ENCODE data around the gene BLM. TPM values are rescaled to one million over a fixed set of nuclear protein-coding genes. Genes with fewer than 3 reads are reported as not detected.

Gene BLM
- total and polyA plus RNA-seq, 2 of the 13 experiments (the other 11 are each of a cell fraction or from before 2014, with no cell fraction given), result 5.1 to 11.8 TPM

DNA sequence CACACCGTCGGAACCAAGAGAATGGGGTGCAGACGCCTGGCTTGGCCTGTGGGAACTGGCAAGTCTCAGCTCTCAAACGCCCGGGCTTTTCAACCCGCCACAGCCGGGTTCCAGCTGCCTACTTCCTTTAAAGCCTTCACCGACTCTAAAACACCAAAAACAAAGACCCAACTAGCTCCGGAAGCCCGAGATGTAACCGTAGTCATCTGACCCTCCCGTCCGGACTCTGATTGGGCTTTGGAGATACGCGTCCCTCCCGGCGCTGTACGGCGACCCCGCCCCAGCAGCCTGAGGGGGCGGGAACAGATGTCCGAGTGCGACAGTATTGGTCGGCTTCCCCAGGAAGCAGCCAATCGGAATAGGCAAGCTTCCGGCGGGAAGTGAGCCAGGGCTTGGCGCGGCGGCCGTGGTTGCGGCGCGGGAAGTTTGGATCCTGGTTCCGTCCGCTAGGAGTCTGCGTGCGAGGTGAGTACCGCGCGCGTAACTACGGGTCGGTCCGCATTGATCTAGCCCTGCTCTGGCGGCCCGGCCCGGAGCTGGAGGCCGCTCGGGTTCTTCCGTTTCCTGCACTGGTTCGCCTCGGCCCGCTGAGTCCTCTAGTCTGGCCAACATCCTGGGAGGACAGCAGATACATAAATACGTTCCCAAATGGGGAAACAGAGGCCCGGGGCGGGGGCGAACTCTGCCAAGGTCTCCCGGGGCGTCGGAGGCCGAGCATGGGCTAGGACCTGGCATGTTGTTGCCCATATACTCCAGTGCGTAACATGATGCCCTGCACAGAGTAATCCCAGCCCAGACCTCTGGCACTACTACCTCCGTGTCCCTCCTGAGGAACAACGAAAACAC lies at the start of gene BLM (continued):
- TF ChIP-seq, protein P1, sequence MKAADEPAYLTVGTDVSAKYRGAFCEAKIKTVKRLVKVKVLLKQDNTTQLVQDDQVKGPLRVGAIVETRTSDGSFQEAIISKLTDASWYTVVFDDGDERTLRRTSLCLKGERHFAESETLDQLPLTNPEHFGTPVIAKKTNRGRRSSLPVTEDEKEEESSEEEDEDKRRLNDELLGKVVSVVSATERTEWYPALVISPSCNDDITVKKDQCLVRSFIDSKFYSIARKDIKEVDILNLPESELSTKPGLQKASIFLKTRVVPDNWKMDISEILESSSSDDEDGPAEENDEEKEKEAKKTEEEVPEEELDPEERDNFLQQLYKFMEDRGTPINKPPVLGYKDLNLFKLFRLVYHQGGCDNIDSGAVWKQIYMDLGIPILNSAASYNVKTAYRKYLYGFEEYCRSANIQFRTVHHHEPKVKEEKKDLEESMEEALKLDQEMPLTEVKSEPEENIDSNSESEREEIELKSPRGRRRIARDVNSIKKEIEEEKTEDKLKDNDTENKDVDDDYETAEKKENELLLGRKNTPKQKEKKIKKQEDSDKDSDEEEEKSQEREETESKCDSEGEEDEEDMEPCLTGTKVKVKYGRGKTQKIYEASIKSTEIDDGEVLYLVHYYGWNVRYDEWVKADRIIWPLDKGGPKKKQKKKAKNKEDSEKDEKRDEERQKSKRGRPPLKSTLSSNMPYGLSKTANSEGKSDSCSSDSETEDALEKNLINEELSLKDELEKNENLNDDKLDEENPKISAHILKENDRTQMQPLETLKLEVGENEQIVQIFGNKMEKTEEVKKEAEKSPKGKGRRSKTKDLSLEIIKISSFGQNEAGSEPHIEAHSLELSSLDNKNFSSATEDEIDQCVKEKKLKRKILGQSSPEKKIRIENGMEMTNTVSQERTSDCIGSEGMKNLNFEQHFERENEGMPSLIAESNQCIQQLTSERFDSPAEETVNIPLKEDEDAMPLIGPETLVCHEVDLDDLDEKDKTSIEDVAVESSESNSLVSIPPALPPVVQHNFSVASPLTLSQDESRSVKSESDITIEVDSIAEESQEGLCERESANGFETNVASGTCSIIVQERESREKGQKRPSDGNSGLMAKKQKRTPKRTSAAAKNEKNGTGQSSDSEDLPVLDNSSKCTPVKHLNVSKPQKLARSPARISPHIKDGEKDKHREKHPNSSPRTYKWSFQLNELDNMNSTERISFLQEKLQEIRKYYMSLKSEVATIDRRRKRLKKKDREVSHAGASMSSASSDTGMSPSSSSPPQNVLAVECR (CRISPR knock-in tag; IDR thresholded peaks at IDR 0.05; ENCODE audit: borderline replicate concordance), result peak; percentile 100
- TF ChIP-seq HNF4G (IDR thresholded peaks at IDR 0.05; ENCODE audit: borderline replicate concordance, low read depth, low read length) (no peak), HNF4G (CRISPR knock-in tag; IDR thresholded peaks at IDR 0.05; ENCODE audit: borderline replicate concordance, low read depth) (no peak), CBX2 (IDR thresholded peaks at IDR 0.05; ENCODE audit: low read depth, low read length) (no peak), CBX2 (CRISPR knock-in tag; IDR thresholded peaks at IDR 0.05; ENCODE audit: low read depth) (no peak), SP5 (CRISPR knock-in tag; IDR thresholded peaks at IDR 0.05; ENCODE audit: borderline replicate concordance, low read depth) (peak; percentile 81), SRF (IDR thresholded peaks at IDR 0.05; ENCODE audit: low read depth, low read length) (no peak), CEBPG (CRISPR knock-in tag; IDR thresholded peaks at IDR 0.05) (no peak), ARNT (IDR thresholded peaks at IDR 0.05) (no peak), NFIC (IDR thresholded peaks at IDR 0.05; ENCODE audit: low read length) (no peak), GABPA (IDR thresholded peaks at IDR 0.05; ENCODE audit: low read depth, low read length) (peak; percentile 67), GABPA (CRISPR knock-in tag; IDR thresholded peaks at IDR 0.05; ENCODE audit: low read depth) (peak; percentile 88), ZNF740 (CRISPR knock-in tag; IDR thresholded peaks at IDR 0.05) (no peak), ZNF713 (CRISPR knock-in tag; IDR thresholded peaks at IDR 0.05) (no peak), ZNF749 (CRISPR knock-in tag; IDR thresholded peaks at IDR 0.05; ENCODE audit: borderline replicate concordance) (peak; percentile 86), ZNF598 (CRISPR knock-in tag; IDR thresholded peaks at IDR 0.05; ENCODE audit: borderline replicate concordance) (no peak), KDM6A (CRISPR knock-in tag; IDR thresholded peaks at IDR 0.05; ENCODE audit: low read depth) (no peak), MAFG (CRISPR knock-in tag; IDR thresholded peaks at IDR 0.05) (no peak), ZNF292 (CRISPR knock-in tag; IDR thresholded peaks at IDR 0.05; ENCODE audit: borderline replicate concordance, low read depth) (no peak)
- TF ChIP-seq, protein P2, sequence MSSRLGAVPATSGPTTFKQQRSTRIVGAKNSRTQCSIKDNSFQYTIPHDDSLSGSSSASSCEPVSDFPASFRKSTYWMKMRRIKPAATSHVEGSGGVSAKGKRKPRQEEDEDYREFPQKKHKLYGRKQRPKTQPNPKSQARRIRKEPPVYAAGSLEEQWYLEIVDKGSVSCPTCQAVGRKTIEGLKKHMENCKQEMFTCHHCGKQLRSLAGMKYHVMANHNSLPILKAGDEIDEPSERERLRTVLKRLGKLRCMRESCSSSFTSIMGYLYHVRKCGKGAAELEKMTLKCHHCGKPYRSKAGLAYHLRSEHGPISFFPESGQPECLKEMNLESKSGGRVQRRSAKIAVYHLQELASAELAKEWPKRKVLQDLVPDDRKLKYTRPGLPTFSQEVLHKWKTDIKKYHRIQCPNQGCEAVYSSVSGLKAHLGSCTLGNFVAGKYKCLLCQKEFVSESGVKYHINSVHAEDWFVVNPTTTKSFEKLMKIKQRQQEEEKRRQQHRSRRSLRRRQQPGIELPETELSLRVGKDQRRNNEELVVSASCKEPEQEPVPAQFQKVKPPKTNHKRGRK (CRISPR knock-in tag; IDR thresholded peaks at IDR 0.05), result no peak
- TF ChIP-seq, protein P3, sequence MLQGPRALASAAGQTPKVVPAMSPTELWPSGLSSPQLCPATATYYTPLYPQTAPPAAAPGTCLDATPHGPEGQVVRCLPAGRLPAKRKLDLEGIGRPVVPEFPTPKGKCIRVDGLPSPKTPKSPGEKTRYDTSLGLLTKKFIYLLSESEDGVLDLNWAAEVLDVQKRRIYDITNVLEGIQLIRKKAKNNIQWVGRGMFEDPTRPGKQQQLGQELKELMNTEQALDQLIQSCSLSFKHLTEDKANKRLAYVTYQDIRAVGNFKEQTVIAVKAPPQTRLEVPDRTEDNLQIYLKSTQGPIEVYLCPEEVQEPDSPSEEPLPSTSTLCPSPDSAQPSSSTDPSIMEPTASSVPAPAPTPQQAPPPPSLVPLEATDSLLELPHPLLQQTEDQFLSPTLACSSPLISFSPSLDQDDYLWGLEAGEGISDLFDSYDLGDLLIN (CRISPR knock-in tag; IDR thresholded peaks at IDR 0.05; ENCODE audit: borderline replicate concordance), result peak; percentile 91; the same call in 1 of the 2 replicates
- TF ChIP-seq, protein P4, sequence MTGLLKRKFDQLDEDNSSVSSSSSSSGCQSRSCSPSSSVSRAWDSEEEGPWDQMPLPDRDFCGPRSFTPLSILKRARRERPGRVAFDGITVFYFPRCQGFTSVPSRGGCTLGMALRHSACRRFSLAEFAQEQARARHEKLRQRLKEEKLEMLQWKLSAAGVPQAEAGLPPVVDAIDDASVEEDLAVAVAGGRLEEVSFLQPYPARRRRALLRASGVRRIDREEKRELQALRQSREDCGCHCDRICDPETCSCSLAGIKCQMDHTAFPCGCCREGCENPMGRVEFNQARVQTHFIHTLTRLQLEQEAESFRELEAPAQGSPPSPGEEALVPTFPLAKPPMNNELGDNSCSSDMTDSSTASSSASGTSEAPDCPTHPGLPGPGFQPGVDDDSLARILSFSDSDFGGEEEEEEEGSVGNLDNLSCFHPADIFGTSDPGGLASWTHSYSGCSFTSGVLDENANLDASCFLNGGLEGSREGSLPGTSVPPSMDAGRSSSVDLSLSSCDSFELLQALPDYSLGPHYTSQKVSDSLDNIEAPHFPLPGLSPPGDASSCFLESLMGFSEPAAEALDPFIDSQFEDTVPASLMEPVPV (CRISPR knock-in tag; IDR thresholded peaks at IDR 0.05), result peak; percentile 99

Measured in HepG2 (cell line).